ENCODE results near the gene SLC5A11. TPM values are rescaled to one million over a fixed set of nuclear protein-coding genes. Genes with fewer than 3 reads are reported as not detected.
A peak's percentile ranks its signal among the peaks of the same experiment; 100 is the strongest.

The SLC5A11 gene
- total and polyA plus RNA-seq, 2 of the 13 experiments (the other 11 are each of a cell fraction or from before 2014, with no cell fraction given) = 1.2 to 3.3 TPM

DNA sequence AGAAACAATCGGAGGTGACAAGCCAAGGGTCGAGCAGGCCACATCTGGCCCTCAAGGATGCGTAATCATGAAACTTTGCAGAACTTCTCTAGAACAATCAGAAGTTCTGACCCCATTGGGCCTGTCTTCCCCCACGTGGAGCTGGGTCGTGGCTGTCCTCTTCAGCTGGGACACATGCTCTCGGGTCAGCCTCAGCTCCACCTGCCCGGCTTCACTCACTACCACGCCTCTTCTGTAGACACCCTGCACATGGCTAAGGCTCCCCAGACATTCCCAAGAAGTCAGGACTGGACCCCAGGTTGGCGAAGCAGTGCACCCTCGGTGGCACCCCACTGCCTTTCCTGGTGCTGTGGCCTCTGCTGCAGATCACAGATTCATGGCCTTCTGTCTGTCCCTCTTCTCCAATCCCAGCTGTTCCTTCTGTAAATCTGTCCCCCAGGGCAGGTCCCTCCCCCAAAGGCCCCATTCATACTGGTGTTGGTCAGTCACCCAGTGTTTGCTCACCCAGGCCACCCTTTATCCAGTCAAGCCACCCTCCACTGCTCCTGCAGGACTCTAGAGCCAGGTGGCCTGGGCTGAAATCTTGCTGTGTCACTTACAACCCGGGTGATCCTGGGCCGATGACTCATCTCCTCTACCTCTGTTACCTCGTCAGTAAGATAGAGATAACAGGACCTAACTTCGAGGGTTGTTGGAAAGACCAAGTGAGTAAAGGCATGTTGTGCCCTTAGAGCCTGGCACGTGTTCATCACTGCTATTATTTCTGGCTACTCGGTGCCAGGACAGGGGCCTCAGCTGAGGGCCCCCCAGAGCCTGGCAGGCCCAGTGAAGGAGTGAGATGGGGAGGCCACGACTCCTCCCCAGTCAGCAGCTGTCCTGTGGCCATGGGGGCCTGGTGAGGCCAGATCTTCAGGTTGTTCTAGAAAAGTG lies 1.4 kb upstream of the SLC5A11 start (continued):
- TF ChIP-seq, protein P1, sequence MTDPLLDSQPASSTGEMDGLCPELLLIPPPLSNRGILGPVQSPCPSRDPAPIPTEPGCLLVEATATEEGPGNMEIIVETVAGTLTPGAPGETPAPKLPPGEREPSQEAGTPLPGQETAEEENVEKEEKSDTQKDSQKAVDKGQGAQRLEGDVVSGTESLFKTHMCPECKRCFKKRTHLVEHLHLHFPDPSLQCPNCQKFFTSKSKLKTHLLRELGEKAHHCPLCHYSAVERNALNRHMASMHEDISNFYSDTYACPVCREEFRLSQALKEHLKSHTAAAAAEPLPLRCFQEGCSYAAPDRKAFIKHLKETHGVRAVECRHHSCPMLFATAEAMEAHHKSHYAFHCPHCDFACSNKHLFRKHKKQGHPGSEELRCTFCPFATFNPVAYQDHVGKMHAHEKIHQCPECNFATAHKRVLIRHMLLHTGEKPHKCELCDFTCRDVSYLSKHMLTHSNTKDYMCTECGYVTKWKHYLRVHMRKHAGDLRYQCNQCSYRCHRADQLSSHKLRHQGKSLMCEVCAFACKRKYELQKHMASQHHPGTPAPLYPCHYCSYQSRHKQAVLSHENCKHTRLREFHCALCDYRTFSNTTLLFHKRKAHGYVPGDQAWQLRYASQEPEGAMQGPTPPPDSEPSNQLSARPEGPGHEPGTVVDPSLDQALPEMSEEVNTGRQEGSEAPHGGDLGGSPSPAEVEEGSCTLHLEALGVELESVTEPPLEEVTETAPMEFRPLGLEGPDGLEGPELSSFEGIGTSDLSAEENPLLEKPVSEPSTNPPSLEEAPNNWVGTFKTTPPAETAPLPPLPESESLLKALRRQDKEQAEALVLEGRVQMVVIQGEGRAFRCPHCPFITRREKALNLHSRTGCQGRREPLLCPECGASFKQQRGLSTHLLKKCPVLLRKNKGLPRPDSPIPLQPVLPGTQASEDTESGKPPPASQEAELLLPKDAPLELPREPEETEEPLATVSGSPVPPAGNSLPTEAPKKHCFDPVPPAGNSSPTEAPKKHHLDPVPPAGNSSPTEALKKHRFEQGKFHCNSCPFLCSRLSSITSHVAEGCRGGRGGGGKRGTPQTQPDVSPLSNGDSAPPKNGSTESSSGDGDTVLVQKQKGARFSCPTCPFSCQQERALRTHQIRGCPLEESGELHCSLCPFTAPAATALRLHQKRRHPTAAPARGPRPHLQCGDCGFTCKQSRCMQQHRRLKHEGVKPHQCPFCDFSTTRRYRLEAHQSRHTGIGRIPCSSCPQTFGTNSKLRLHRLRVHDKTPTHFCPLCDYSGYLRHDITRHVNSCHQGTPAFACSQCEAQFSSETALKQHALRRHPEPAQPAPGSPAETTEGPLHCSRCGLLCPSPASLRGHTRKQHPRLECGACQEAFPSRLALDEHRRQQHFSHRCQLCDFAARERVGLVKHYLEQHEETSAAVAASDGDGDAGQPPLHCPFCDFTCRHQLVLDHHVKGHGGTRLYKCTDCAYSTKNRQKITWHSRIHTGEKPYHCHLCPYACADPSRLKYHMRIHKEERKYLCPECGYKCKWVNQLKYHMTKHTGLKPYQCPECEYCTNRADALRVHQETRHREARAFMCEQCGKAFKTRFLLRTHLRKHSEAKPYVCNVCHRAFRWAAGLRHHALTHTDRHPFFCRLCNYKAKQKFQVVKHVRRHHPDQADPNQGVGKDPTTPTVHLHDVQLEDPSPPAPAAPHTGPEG (CRISPR knock-in tag; IDR thresholded peaks at IDR 0.05) = no peak
- no peak for TF ChIP-seq TCF12 (IDR thresholded peaks at IDR 0.05)
- TF ChIP-seq TCF12 (CRISPR knock-in tag; IDR thresholded peaks at IDR 0.05) = 0 out of 2 replicates have a peak, but pooled peaks have one; percentile 42
- TF ChIP-seq MBD4 (IDR thresholded peaks at IDR 0.05; ENCODE audit: borderline replicate concordance, low read length) = no peak
- TF ChIP-seq ZNF7 (CRISPR knock-in tag; IDR thresholded peaks at IDR 0.05) = no peak
- TF ChIP-seq, protein P2, sequence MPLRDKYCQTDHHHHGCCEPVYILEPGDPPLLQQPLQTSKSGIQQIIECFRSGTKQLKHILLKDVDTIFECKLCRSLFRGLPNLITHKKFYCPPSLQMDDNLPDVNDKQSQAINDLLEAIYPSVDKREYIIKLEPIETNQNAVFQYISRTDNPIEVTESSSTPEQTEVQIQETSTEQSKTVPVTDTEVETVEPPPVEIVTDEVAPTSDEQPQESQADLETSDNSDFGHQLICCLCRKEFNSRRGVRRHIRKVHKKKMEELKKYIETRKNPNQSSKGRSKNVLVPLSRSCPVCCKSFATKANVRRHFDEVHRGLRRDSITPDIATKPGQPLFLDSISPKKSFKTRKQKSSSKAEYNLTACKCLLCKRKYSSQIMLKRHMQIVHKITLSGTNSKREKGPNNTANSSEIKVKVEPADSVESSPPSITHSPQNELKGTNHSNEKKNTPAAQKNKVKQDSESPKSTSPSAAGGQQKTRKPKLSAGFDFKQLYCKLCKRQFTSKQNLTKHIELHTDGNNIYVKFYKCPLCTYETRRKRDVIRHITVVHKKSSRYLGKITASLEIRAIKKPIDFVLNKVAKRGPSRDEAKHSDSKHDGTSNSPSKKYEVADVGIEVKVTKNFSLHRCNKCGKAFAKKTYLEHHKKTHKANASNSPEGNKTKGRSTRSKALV (CRISPR knock-in tag; IDR thresholded peaks at IDR 0.05) = 0 out of 2 replicates have a peak, but pooled peaks have one; percentile 35
- no peak for TF ChIP-seq ATF1 (CRISPR knock-in tag; IDR thresholded peaks at IDR 0.05)
- no peak for TF ChIP-seq ARHGAP35 (CRISPR knock-in tag; IDR thresholded peaks at IDR 0.05; ENCODE audit: borderline replicate concordance)
- no peak for TF ChIP-seq ATAD3A (CRISPR knock-in tag; IDR thresholded peaks at IDR 0.05)
- TF ChIP-seq ZNF619 (CRISPR knock-in tag; IDR thresholded peaks at IDR 0.05) = no peak
- TF ChIP-seq ZNF317 (CRISPR knock-in tag; IDR thresholded peaks at IDR 0.05) = peak; percentile 38; the same call in 1 of the 2 replicates
- TF ChIP-seq ZFX (CRISPR knock-in tag; IDR thresholded peaks at IDR 0.05; ENCODE audit: low read depth) = no peak; the same call in 1 of the 2 replicates
- no peak for TF ChIP-seq FIP1L1 (IDR thresholded peaks at IDR 0.05; ENCODE audit: borderline replicate concordance, insufficient read depth, low read depth, low read length)
- TF ChIP-seq, protein P3, sequence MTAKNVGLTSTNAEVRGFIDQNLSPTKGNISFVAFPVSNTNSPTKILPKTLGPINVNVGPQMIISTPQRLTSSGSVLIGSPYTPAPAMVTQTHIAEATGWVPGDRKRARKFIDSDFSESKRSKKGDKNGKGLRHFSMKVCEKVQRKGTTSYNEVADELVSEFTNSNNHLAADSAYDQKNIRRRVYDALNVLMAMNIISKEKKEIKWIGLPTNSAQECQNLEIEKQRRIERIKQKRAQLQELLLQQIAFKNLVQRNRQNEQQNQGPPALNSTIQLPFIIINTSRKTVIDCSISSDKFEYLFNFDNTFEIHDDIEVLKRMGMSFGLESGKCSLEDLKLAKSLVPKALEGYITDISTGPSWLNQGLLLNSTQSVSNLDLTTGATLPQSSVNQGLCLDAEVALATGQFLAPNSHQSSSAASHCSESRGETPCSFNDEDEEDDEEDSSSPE (CRISPR knock-in tag; IDR thresholded peaks at IDR 0.05) = no peak
- no peak for TF ChIP-seq YY1 (IDR thresholded peaks at IDR 0.05; ENCODE audit: insufficient read depth, insufficient replicate concordance, low read depth, low read length)
- no peak for TF ChIP-seq ZNF296 (CRISPR knock-in tag; conservative IDR thresholded peaks at IDR 0.05)
- TF ChIP-seq, protein P4, sequence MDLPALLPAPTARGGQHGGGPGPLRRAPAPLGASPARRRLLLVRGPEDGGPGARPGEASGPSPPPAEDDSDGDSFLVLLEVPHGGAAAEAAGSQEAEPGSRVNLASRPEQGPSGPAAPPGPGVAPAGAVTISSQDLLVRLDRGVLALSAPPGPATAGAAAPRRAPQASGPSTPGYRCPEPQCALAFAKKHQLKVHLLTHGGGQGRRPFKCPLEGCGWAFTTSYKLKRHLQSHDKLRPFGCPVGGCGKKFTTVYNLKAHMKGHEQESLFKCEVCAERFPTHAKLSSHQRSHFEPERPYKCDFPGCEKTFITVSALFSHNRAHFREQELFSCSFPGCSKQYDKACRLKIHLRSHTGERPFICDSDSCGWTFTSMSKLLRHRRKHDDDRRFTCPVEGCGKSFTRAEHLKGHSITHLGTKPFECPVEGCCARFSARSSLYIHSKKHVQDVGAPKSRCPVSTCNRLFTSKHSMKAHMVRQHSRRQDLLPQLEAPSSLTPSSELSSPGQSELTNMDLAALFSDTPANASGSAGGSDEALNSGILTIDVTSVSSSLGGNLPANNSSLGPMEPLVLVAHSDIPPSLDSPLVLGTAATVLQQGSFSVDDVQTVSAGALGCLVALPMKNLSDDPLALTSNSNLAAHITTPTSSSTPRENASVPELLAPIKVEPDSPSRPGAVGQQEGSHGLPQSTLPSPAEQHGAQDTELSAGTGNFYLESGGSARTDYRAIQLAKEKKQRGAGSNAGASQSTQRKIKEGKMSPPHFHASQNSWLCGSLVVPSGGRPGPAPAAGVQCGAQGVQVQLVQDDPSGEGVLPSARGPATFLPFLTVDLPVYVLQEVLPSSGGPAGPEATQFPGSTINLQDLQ (CRISPR knock-in tag; IDR thresholded peaks at IDR 0.05) = no peak

Data from HepG2 (cell line).